OCI-LY1 (cell line): Measurements from ENCODE around the gene CACFD1.

Experiments
- H2AFZ ChIP-seq: fragments of 200-600 bp; sonication (generic), shearing (Covaris generic); 2 replicates; pipeline ENCODE4 v1.6.0; 2014; ENCODE audit warnings: antibody characterized with exemption, mild to moderate bottlenecking, low read length
- H3F3A ChIP-seq: fragments of 200-600 bp; sonication (generic), shearing (Covaris generic); 2 replicates; pipeline ENCODE4 v1.6.0; 2014; ENCODE audit warnings: mild to moderate bottlenecking, antibody characterized with exemption, low read length, moderate library complexity; ENCODE audit not compliant: insufficient read depth
- H3K27ac ChIP-seq: fragments of 200-600 bp; sonication (generic); 2 replicates; pipeline ENCODE4 v1.5.1; 2014; ENCODE audit warnings: low read length, mixed run types, mild to moderate bottlenecking, low read depth; ENCODE audit not compliant: poor library complexity, severe bottlenecking
- H3K27me3 ChIP-seq: fragments of 200-600 bp; sonication (generic); 2 replicates; pipeline ENCODE4 v1.6.0; 2014; ENCODE audit warnings: antibody characterized with exemption, mild to moderate bottlenecking, low read length, moderate library complexity; ENCODE audit not compliant: insufficient read depth
- H3K36me3 ChIP-seq: fragments of 200-600 bp; sonication (generic); 2 replicates; pipeline ENCODE4 v1.6.1; 2014; ENCODE audit warnings: mild to moderate bottlenecking, antibody characterized with exemption, low read length, moderate library complexity, mixed read lengths; ENCODE audit not compliant: insufficient read depth
- H3K4me1 ChIP-seq: fragments of 200-600 bp; sonication (generic); 2 replicates; pipeline ENCODE4 v1.5.1; 2014; ENCODE audit warnings: mild to moderate bottlenecking, low read length, moderate library complexity; ENCODE audit not compliant: insufficient read depth, severe bottlenecking
- H3K4me2 ChIP-seq: fragments of 200-600 bp; sonication (generic), shearing (Covaris generic); 2 replicates; pipeline ENCODE4 v1.6.1; 2014; ENCODE audit warnings: low read length
- H3K4me3 ChIP-seq: fragments of 200-600 bp; sonication (generic); 2 replicates; pipeline ENCODE4 v1.5.1; 2014; ENCODE audit warnings: low read length, low read depth, mild to moderate bottlenecking, mixed read lengths; ENCODE audit not compliant: poor library complexity, severe bottlenecking
- H3K79me2 ChIP-seq: fragments of 200-600 bp; shearing (Covaris generic); 2 replicates; pipeline ENCODE4 v1.6.1; 2016; ENCODE audit warnings: mixed run types, low read length, mixed read lengths; ENCODE audit not compliant: insufficient read depth
- H3K9ac ChIP-seq: fragments of 200-600 bp; sonication (generic), shearing (Covaris generic); 2 replicates; pipeline ENCODE4 v1.6.1; 2014; ENCODE audit warnings: mild to moderate bottlenecking, low read length, mixed read lengths
- H3K9me2 ChIP-seq: fragments of 200-600 bp; sonication (generic), shearing (Covaris generic); 2 replicates; pipeline ENCODE4 v1.6.1; 2014; ENCODE audit warnings: low read depth, mild to moderate bottlenecking, low read length, mixed read lengths
- H3K9me3 ChIP-seq: fragments of 200-600 bp; shearing (Covaris generic); 2 replicates; pipeline ENCODE4 v1.6.1; 2014; ENCODE audit warnings: low read length, mixed read lengths
- H4K20me1 ChIP-seq: fragments of 200-600 bp; sonication (generic), shearing (Covaris generic); 2 replicates; pipeline ENCODE4 v1.6.0; 2016; ENCODE audit warnings: mild to moderate bottlenecking, low read length; ENCODE audit not compliant: insufficient read depth
- EZH2 ChIP-seq: fragments of 200-600 bp; sonication (generic), shearing (Covaris generic); IDR thresholded peaks from 2 replicates; pipeline ENCODE4 v1.8.0; 2017; ENCODE audit warnings: borderline replicate concordance, mixed run types, mild to moderate bottlenecking, antibody characterized with exemption, low read length, moderate library complexity, mixed read lengths
- TF ChIP-seq, protein P1 (sequence below): fragments of 200-600 bp; sonication (generic), shearing (Covaris generic); IDR thresholded peaks from 2 replicates; pipeline ENCODE4 v1.5.1; 2017; ENCODE audit warnings: mild to moderate bottlenecking, antibody characterized with exemption, low read length, moderate library complexity, mixed read lengths

CACFD1 gene

DNA sequence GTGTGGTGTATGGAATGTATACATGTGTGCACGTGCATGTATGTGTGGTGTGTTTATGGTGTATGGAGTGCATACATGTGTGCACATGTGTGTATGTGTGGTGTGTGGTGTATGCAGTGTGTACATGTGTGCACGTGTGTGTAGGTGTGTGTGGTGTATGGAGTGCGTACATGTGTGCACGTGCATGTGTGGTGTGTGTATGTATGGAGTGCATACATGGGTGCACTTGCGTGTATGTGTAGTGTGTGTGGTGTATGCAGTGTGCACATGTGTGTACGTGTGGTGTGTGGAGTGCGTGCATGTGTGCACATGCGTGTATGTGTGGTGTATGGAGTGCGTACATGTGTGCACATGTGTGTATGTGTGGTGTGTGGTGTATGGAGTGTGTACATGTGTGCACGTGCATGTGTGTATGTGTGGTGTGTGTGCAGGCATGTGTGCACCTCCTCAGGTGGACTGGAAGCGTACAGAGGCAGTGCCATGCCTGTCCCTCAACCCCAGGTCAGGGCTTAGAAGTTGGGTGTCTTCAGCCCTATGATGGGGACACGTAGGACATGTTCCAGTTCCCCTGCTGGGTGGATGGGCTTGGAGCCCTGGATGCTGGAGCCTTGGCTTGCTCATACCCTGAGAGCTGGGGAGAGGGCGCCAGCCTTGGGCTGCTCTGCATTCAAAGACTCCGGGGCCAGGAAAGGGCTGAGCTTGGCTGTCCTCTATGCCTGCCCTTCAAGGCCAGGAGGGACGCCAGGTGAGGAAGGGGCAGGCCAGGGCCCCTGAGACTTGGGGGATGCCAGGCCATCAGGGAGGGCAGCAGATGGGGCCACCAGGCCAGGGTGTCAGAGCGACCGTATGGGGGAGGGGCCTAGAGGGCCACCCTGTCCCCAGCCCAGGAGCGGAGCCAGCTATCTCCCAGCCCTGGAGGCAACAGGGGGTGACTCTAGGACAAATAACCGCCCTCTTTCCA is 52.8 kb downstream of the CACFD1 start:
- Histone ChIP-seq H3K36me3 (no peaks in the 10 kb centered on the region), H3K9me2 (no peaks in the 10 kb centered on the region), H3K79me2 (no peaks in the 10 kb centered on the region), H3K9me3 (no peaks in the 10 kb centered on the region), H4K20me1 (no peaks in the 10 kb centered on the region), H3K27me3 (peaks cover 12% of the 10 kb centered on the region; the same call in 1 of the 2 replicates), H2AFZ (no peak overlapping the region), H3K4me3 (no peak overlapping the region), H3F3A (no peaks in the 10 kb centered on the region), H3K27ac (no peak overlapping the region), H3K4me2 (no peak overlapping the region), H3K9ac (no peak overlapping the region), H3K4me1 (no peaks in the 10 kb centered on the region)
- TF ChIP-seq EZH2: no peak
- TF ChIP-seq, protein P1, sequence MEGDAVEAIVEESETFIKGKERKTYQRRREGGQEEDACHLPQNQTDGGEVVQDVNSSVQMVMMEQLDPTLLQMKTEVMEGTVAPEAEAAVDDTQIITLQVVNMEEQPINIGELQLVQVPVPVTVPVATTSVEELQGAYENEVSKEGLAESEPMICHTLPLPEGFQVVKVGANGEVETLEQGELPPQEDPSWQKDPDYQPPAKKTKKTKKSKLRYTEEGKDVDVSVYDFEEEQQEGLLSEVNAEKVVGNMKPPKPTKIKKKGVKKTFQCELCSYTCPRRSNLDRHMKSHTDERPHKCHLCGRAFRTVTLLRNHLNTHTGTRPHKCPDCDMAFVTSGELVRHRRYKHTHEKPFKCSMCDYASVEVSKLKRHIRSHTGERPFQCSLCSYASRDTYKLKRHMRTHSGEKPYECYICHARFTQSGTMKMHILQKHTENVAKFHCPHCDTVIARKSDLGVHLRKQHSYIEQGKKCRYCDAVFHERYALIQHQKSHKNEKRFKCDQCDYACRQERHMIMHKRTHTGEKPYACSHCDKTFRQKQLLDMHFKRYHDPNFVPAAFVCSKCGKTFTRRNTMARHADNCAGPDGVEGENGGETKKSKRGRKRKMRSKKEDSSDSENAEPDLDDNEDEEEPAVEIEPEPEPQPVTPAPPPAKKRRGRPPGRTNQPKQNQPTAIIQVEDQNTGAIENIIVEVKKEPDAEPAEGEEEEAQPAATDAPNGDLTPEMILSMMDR: no peak

DNA sequence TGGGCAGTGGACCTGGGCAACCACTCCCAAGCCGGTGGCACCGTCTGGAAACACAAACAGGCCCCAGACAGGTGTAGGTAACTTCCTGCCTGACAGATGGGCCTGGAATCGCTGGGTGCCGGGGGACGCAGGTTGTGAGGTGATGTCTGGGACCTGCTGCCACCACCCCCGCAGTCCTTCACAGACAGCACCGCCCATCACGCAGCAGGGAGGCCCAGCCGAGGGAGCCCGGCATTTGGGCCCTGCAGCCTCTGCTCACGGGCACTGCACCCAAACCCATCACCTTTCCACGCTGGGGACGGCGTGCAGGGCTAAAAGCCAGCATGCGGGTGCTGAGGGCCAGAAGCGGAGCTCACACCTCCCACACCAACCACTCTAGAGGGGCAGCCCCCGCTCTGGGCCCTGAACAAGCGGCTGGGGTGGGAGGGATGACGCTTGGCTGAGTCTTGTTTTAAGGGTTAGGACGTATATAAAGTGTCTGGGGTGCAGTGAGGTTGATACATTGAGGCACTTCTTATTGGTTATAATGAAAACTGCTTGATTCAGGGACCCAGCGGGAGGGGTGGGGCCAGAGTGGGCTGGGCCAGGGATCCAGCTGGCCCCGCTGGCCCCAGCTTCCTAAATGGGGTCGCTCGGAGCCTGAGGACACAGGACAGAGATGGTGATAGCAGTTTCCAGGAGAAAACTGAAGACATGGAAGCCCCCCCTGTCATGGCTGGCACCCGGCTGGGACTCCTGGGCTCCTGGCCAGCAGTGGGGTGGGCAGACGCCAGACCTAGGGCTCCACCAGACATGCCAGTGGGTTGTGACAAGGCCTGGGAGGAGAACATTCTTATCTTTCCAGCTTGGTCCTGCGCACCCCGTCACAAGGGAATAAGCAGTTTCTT is 53.7 kb downstream of the CACFD1 start:
- no peaks in the 10 kb centered on the region for H3F3A ChIP-seq
- H3K4me2 ChIP-seq: no peak overlapping the region
- no peaks in the 10 kb centered on the region for H3K79me2 ChIP-seq
- H3K9me2 ChIP-seq: no peaks in the 10 kb centered on the region
- H3K9ac ChIP-seq: no peak overlapping the region
- TF ChIP-seq, protein P1: no peak
- TF ChIP-seq EZH2: no peak
- H3K9me3 ChIP-seq: no peaks in the 10 kb centered on the region
- no peak overlapping the region for H3K4me3 ChIP-seq
- H4K20me1 ChIP-seq: no peaks in the 10 kb centered on the region
- H3K4me1 ChIP-seq: no peaks in the 10 kb centered on the region
- no peak overlapping the region for H2AFZ ChIP-seq
- H3K36me3 ChIP-seq: no peaks in the 10 kb centered on the region
- H3K27me3 ChIP-seq: peaks cover 9% of the 10 kb centered on the region; the same call in 1 of the 2 replicates
- H3K27ac ChIP-seq: no peak overlapping the region

DNA sequence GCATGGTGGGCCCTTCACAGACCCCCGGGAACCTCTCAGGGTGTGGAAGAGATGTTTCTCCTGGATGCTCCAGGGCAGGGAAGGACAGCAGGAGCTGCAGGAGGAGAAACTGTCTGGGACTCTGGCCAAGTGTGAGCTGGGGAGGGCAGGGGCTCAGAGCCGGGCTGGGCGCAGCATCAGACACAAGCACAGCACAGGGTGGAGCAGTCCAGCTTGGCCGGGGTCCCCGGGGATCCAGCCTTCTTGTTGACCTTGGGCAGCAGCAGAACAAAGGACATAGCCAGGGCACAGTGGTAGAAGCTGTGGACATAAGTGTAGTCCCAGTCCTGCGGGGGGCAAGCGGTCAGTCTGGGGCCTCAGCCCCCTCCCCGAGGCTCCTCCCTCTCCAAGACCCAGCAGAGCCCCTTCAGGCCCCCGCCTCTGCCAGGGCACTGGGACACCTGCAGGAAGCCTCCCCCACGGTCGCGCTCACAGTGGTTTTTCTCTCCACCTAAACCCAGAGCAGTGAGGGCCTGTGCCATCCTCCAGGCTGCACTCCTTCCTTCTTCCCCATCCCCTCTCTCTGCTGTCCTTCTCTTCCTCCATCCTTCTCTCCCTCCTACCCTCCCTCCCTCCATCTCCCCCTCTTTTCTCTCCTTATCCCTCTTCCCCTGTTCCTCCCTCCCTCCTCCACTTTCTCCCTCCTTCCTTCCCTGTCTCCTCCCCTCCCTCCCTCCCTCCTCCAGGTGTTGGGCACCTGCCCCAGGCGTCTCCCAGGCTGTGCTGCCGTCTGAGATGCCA is 54.9 kb downstream of the CACFD1 start:
- no peaks in the 10 kb centered on the region for H3K9me3 ChIP-seq
- H3K79me2 ChIP-seq: no peaks in the 10 kb centered on the region
- H2AFZ ChIP-seq: no peak overlapping the region
- H3K4me2 ChIP-seq: no peak overlapping the region
- peaks cover 9% of the 10 kb centered on the region; the same call in 1 of the 2 replicates for H3K27me3 ChIP-seq
- H3K4me3 ChIP-seq: no peak overlapping the region
- TF ChIP-seq, protein P1: no peak
- no peak for TF ChIP-seq EZH2
- no peak overlapping the region for H3K9ac ChIP-seq
- no peaks in the 10 kb centered on the region for H3K36me3 ChIP-seq
- no peaks in the 10 kb centered on the region for H3K9me2 ChIP-seq
- H3K27ac ChIP-seq: no peak overlapping the region
- no peaks in the 10 kb centered on the region for H3K4me1 ChIP-seq
- no peaks in the 10 kb centered on the region for H4K20me1 ChIP-seq
- no peaks in the 10 kb centered on the region for H3F3A ChIP-seq
